ENCODE results near the gene PRTFDC1. TPM values are rescaled to one million over a fixed set of nuclear protein-coding genes. Genes with fewer than 3 reads are reported as not detected.

PRTFDC1 gene
- polyA plus RNA-seq, 1 donor (not counting 4 experiments of a cell fraction or from before 2014, with no cell fraction given), result 2.2 TPM

- DNase-seq (ENCODE audit: low read depth, low spot score) (no peak), FAIRE-seq (no peak)
- no peaks in the 10 kb centered on the region for H3K27me3 ChIP-seq (ENCODE audit: control insufficient read depth, extremely low read depth, insufficient read depth, low read length)
- H3K9ac ChIP-seq (ENCODE audit: control insufficient read depth, extremely low read depth, insufficient read depth, low read length), result no peak overlapping the region
- H4K20me1 ChIP-seq (ENCODE audit: control insufficient read depth, extremely low read depth, insufficient read depth, low read length), result no peaks in the 10 kb centered on the region
- dilution Hi-C loops (cut with MboI; ENCODE audit: extremely low pct_ligation_motif_present, low sequenced_read_pairs), result no loop called here
- no peak overlapping the region for H3K4me3 ChIP-seq (ENCODE audit: control insufficient read depth in 2 of 3, extremely low read depth in 1 of 3, insufficient read depth in 2 of 3, low read depth in 1 of 3, low read length in 3 of 3)
- no peaks in the 10 kb centered on the region for H3K9me3 ChIP-seq (ENCODE audit: control insufficient read depth, low read depth, low read length)
- H3K36me3 ChIP-seq (ENCODE audit: control insufficient read depth in 2 of 2, extremely low read depth in 1 of 2, insufficient read depth in 2 of 2, low read length in 2 of 2), result no peaks in the 10 kb centered on the region
- H3K4me1 ChIP-seq (ENCODE audit: control insufficient read depth, extremely low read depth, insufficient read depth, low read length), result no peaks in the 10 kb centered on the region
- no peak overlapping the region for H3K4me2 ChIP-seq (ENCODE audit: control insufficient read depth, extremely low read depth, insufficient read depth, low read depth, low read length)
- no peaks in the 10 kb centered on the region for H3K79me2 ChIP-seq (ENCODE audit: control insufficient read depth, insufficient read depth, low read length)
- no peaks in the 10 kb centered on the region for H3K9me1 ChIP-seq (ENCODE audit: control insufficient read depth, extremely low read depth, insufficient read depth, low read length)
- H2AFZ ChIP-seq (ENCODE audit: control insufficient read depth, low read length), result no peak overlapping the region
- no peak overlapping the region for H3K27ac ChIP-seq (ENCODE audit: control insufficient read depth, insufficient read depth, low read length)
- no peak for TF ChIP-seq EZH2 (IDR thresholded peaks at IDR 0.05; ENCODE audit: low read length)
- no peak for TF ChIP-seq CTCF (optimal IDR thresholded peaks at IDR 0.05 in 1 of 3, IDR thresholded peaks at IDR 0.05 in 1 of 3, conservative IDR thresholded peaks at IDR 0.05 in 1 of 3; ENCODE audit: extremely low read depth in 1 of 3, insufficient read depth in 2 of 3, low read length in 3 of 3)
Observed at GRCh38 chr10:24995072-24995471, 42.7 kb upstream of the PRTFDC1 start.

GRCh38 chr10:24993237-24993958 is 41.0 kb upstream of the PRTFDC1 start:
- no peaks in the 10 kb centered on the region for H3K4me1 ChIP-seq (ENCODE audit: control insufficient read depth, extremely low read depth, insufficient read depth, low read length)
- H3K27ac ChIP-seq (ENCODE audit: control insufficient read depth, insufficient read depth, low read length), result no peak overlapping the region
- dilution Hi-C loops (cut with MboI; ENCODE audit: extremely low pct_ligation_motif_present, low sequenced_read_pairs), result no loop called here
- no peaks in the 10 kb centered on the region for H3K27me3 ChIP-seq (ENCODE audit: control insufficient read depth, extremely low read depth, insufficient read depth, low read length)
- H3K4me2 ChIP-seq (ENCODE audit: control insufficient read depth, extremely low read depth, insufficient read depth, low read depth, low read length), result no peak overlapping the region
- no peaks in the 10 kb centered on the region for H4K20me1 ChIP-seq (ENCODE audit: control insufficient read depth, extremely low read depth, insufficient read depth, low read length)
- no peaks in the 10 kb centered on the region for H3K79me2 ChIP-seq (ENCODE audit: control insufficient read depth, insufficient read depth, low read length)
- H3K9ac ChIP-seq (ENCODE audit: control insufficient read depth, extremely low read depth, insufficient read depth, low read length), result no peak overlapping the region
- no peaks in the 10 kb centered on the region for H3K9me3 ChIP-seq (ENCODE audit: control insufficient read depth, low read depth, low read length)
- no peaks in the 10 kb centered on the region for H3K9me1 ChIP-seq (ENCODE audit: control insufficient read depth, extremely low read depth, insufficient read depth, low read length)
- FAIRE-seq (no peak), DNase-seq (ENCODE audit: low read depth, low spot score) (no peak)
- H3K36me3 ChIP-seq (ENCODE audit: control insufficient read depth in 2 of 2, extremely low read depth in 1 of 2, insufficient read depth in 2 of 2, low read length in 2 of 2), result no peaks in the 10 kb centered on the region
- TF ChIP-seq CTCF (optimal IDR thresholded peaks at IDR 0.05 in 1 of 3, IDR thresholded peaks at IDR 0.05 in 1 of 3, conservative IDR thresholded peaks at IDR 0.05 in 1 of 3; ENCODE audit: extremely low read depth in 1 of 3, insufficient read depth in 2 of 3, low read length in 3 of 3), result no peak
- TF ChIP-seq EZH2 (IDR thresholded peaks at IDR 0.05; ENCODE audit: low read length), result no peak
- H3K4me3 ChIP-seq (ENCODE audit: control insufficient read depth in 2 of 3, extremely low read depth in 1 of 3, insufficient read depth in 2 of 3, low read depth in 1 of 3, low read length in 3 of 3), result no peak overlapping the region
- no peak overlapping the region for H2AFZ ChIP-seq (ENCODE audit: control insufficient read depth, low read length)
